HCT116 (cell line): Measurements from ENCODE around the gene HPX. TPM values are rescaled to one million over a fixed set of nuclear protein-coding genes. Genes with fewer than 3 reads are reported as not detected.

ENCODE experiments used
- ATAC-seq: fragments of 200-7000 bp; cut with Tn5 transposase; 2 replicates; pipeline ENCODE4 v1.9.1; 2020; ENCODE audit warnings: mild to moderate bottlenecking, moderate library complexity
- BruUV-seq: library from RNA; stranded (reverse); fragments of 400-500 nt; replicated peaks from 2 replicates; lab custom pipeline; 2021; lab: Mats Ljungman, UMichigan
- CTCF ChIA-PET: fragments of 300-600 bp; sonication (Branson Sonifier 250); formaldehyde crosslinking; loops from one replicate; lab custom pipeline; 2021; ENCODE audit warnings: antibody characterized with exemption; lab: Charles Lee
- POLR2A ChIA-PET: fragments of 300-600, 350-600 bp; sonication (Branson Sonifier 250); formaldehyde crosslinking; loops from one replicate; lab custom pipeline; 2021; ENCODE audit warnings: antibody characterized with exemption; lab: Charles Lee
- RAD21 ChIA-PET, 2 experiments: fragments of 300-600 bp; sonication (Branson Sonifier 250); formaldehyde crosslinking; loops; one replicate each; lab custom pipeline; 2023; ENCODE audit warnings: low total read pairs in 2 of 2; ENCODE audit not compliant: uncharacterized antibody in 2 of 2, unreplicated experiment in 2 of 2, low non-redundant PET in 1 of 2; lab: Charles Lee
- DNase-seq: peaks from one replicate; pipeline ENCODE4 v3.0.0-alpha.2; 2010; ENCODE audit warnings: low read depth, low spot score
- H2AFZ ChIP-seq: fragments of 200-600 bp; shearing (Covaris generic), sonication (generic); 2 replicates; pipeline ENCODE4 v1.6.1; 2017; ENCODE audit warnings: low read depth, mixed run types, mixed read lengths, antibody characterized with exemption, low read length; ENCODE audit not compliant: poor library complexity, severe bottlenecking
- H3K27ac ChIP-seq: 2 replicates; pipeline ENCODE4 v1.5.1; 2012; ENCODE audit warnings: low read depth, low read length
- H3K27me3 ChIP-seq: fragments of 200-600 bp; sonication (generic); 2 replicates; pipeline ENCODE4 v1.6.1; 2016; ENCODE audit warnings: mixed run types, low read length, mixed read lengths; ENCODE audit not compliant: insufficient read depth
- H3K36me3 ChIP-seq, 2 experiments: fragments of 200-500 bp in 1 of 2; fragments of 200-600 bp in 1 of 2; sonication (Bioruptor generic) in 1 of 2; sonication (generic) in 1 of 2; 2 replicates each; pipeline versions ENCODE4 v1.5.1 to v1.6.1; 2014 to 2016; ENCODE audit warnings: low read length in 2 of 2, inconsistent platforms in 1 of 2, mixed read lengths in 1 of 2, mixed run types in 1 of 2; ENCODE audit not compliant: insufficient read depth in 2 of 2, control insufficient read depth in 1 of 2
- H3K4me1 ChIP-seq, 2 experiments: fragments of 200-600 bp in 1 of 2; sonication (generic) in 1 of 2; 2 replicates each; pipeline versions ENCODE4 v1.5.1 to v1.6.1; 2012 to 2017; ENCODE audit warnings: low read length in 2 of 2, inconsistent platforms in 1 of 2, mild to moderate bottlenecking in 1 of 2, mixed read lengths in 1 of 2, mixed run types in 1 of 2, moderate library complexity in 1 of 2; ENCODE audit not compliant: insufficient read depth in 2 of 2, control insufficient read depth in 1 of 2
- H3K4me2 ChIP-seq: fragments of 200-600 bp; sonication (generic); 2 replicates; pipeline ENCODE4 v1.6.1; 2017; ENCODE audit warnings: mixed run types, low read length, mixed read lengths
- H3K4me3 ChIP-seq, 2 experiments: fragments of 200-600 bp in 1 of 2; sonication (generic) in 1 of 2; replicated peaks in 1 of 2; 2 replicates each; pipeline ENCODE4 v1.5.1; 2011 to 2016; ENCODE audit warnings: low read length in 2 of 2, control low read depth in 1 of 2, low read depth in 1 of 2, mild to moderate bottlenecking in 1 of 2, mixed read lengths in 1 of 2, mixed run types in 1 of 2
- H3K79me2 ChIP-seq: fragments of 200-600 bp; sonication (generic); 2 replicates; pipeline ENCODE4 v1.6.1; 2017; ENCODE audit warnings: mild to moderate bottlenecking, mixed run types, low read length, moderate library complexity, mixed read lengths; ENCODE audit not compliant: insufficient read depth
- H3K9ac ChIP-seq: fragments of 200-600 bp; sonication (generic); 2 replicates; pipeline ENCODE4 v1.6.1; 2016; ENCODE audit warnings: low read length, mixed read lengths
- H3K9me2 ChIP-seq: fragments of 200-600 bp; sonication (generic), shearing (Covaris generic); 2 replicates; pipeline ENCODE4 v1.6.1; 2017; ENCODE audit warnings: mixed run types, mild to moderate bottlenecking, moderate library complexity; ENCODE audit not compliant: insufficient read depth
- H3K9me3 ChIP-seq, 2 experiments: fragments of 200-500 bp in 1 of 2; fragments of 200-600 bp in 1 of 2; sonication (Bioruptor generic) in 1 of 2; sonication (generic) in 1 of 2; 2 replicates each; pipeline ENCODE4 v1.6.1; 2014 to 2017; ENCODE audit warnings: low read length in 2 of 2, mixed read lengths in 2 of 2, inconsistent platforms in 1 of 2, low read depth in 1 of 2, mild to moderate bottlenecking in 1 of 2, mixed run types in 1 of 2, moderate library complexity in 1 of 2; ENCODE audit not compliant: control insufficient read depth in 1 of 2, insufficient read depth in 1 of 2
- H4K20me1 ChIP-seq: fragments of 200-600 bp; sonication (generic), shearing (Covaris generic); 2 replicates; pipeline ENCODE4 v1.6.1; 2017; ENCODE audit warnings: mixed run types, mild to moderate bottlenecking, moderate library complexity; ENCODE audit not compliant: insufficient read depth
- CEBPB ChIP-seq: IDR thresholded peaks from 2 replicates; pipeline ENCODE4 v1.6.1; 2012; ENCODE audit warnings: low read depth
- CTCF ChIP-seq, 3 experiments: fragments of 200-600 bp in 1 of 3; sonication (generic) in 1 of 3; IDR thresholded peaks in 2 of 3; conservative IDR thresholded peaks in 1 of 3; 2 replicates each; pipeline ENCODE4 v1.5.1; 2012 to 2017; ENCODE audit warnings: low read depth in 2 of 3, low read length in 2 of 3, antibody characterized with exemption in 1 of 3, borderline replicate concordance in 1 of 3, control low read depth in 1 of 3, mild to moderate bottlenecking in 1 of 3, mixed read lengths in 1 of 3, mixed run types in 1 of 3, moderate library complexity in 1 of 3; ENCODE audit not compliant: insufficient read depth in 1 of 3
- ELF1 ChIP-seq: IDR thresholded peaks from 2 replicates; pipeline ENCODE4 v1.6.1; 2012; ENCODE audit warnings: low read depth, borderline replicate concordance
- EZH2 ChIP-seq: fragments of 200-600 bp; sonication (generic); IDR thresholded peaks from 2 replicates; pipeline ENCODE4 v1.6.1; 2017; ENCODE audit warnings: antibody characterized with exemption, mixed run types
- EZH2phosphoT487 ChIP-seq: fragments of 200-600 bp; IDR thresholded peaks from 2 replicates; pipeline ENCODE4 v1.6.1; 2018; ENCODE audit warnings: antibody characterized with exemption, borderline replicate concordance
- FOSL1 ChIP-seq: IDR thresholded peaks from 2 replicates; pipeline ENCODE4 v1.6.1; 2012; ENCODE audit warnings: low read depth
- POLR2A ChIP-seq: IDR thresholded peaks from 2 replicates; pipeline ENCODE4 v1.7.0; 2011; ENCODE audit warnings: borderline replicate concordance; ENCODE audit not compliant: insufficient read depth, insufficient read length; ENCODE audit errors: extremely low read depth
- RAD21 ChIP-seq: IDR thresholded peaks from 2 replicates; pipeline ENCODE4 v1.6.1; 2012; ENCODE audit warnings: low read depth, mild to moderate bottlenecking
- SIN3A ChIP-seq: IDR thresholded peaks from 2 replicates; pipeline ENCODE4 v1.6.1; 2012; ENCODE audit warnings: low read depth
- SP1 ChIP-seq: IDR thresholded peaks from 2 replicates; pipeline ENCODE4 v1.6.1; 2012; ENCODE audit warnings: low read depth
- SRF ChIP-seq: IDR thresholded peaks from 2 replicates; pipeline ENCODE4 v1.6.1; 2012; ENCODE audit warnings: low read depth
- TCF7L2 ChIP-seq: IDR thresholded peaks from 2 replicates; pipeline ENCODE4 v1.7.0; 2011; ENCODE audit warnings: borderline replicate concordance, inconsistent platforms; ENCODE audit not compliant: insufficient read depth, insufficient read length; ENCODE audit errors: extremely low read depth
- YY1 ChIP-seq: IDR thresholded peaks from 2 replicates; pipeline ENCODE4 v1.6.1; 2011; ENCODE audit warnings: low read length, low read depth, moderate library complexity, mild to moderate bottlenecking; ENCODE audit not compliant: insufficient replicate concordance; ENCODE audit errors: extremely low read depth
- ZBTB33 ChIP-seq: IDR thresholded peaks from 2 replicates; pipeline ENCODE4 v1.6.1; 2011; ENCODE audit warnings: mild to moderate bottlenecking, low read length, moderate library complexity; ENCODE audit not compliant: insufficient replicate concordance; ENCODE audit errors: extremely low read depth
- intact Hi-C: fragments of 100-400 bp; cut with micrococcal nuclease; formaldehyde crosslinking; loops from 2 replicates; pipeline ENCODE4 v1.10.0; 2022
- total RNA-seq: library from RNA; stranded (reverse); gene quantifications from one replicate; pipeline ENCODE4 v1.2.1, GENCODE V29; 2021; ENCODE audit not compliant: unreplicated experiment

The HPX gene
- total RNA-seq, 1 experiment from 2014 or later = 4.6 TPM

GRCh38 chr11:6413791-6414201, 27.0 kb downstream of the HPX start:
- ChIA-PET RAD21 (no interaction called here), CTCF (no interaction called here), POLR2A (no interaction called here)
- no peak overlapping the region for H3K9ac ChIP-seq
- H3K9me3 ChIP-seq = no peaks in the 10 kb centered on the region
- no peaks in the 10 kb centered on the region for H4K20me1 ChIP-seq
- H3K27me3 ChIP-seq = no peaks in the 10 kb centered on the region
- DNase-seq (no peak), ATAC-seq (no peak)
- intact Hi-C loops = no loop called here
- H3K27ac ChIP-seq = no peak overlapping the region
- no peak overlapping the region for H3K4me2 ChIP-seq
- BruUV-seq = no TSS peak
- no peak overlapping the region for H2AFZ ChIP-seq
- no peaks in the 10 kb centered on the region for H3K9me2 ChIP-seq
- no peaks in the 10 kb centered on the region for H3K36me3 ChIP-seq
- H3K4me3 ChIP-seq = no peak overlapping the region
- no peaks in the 10 kb centered on the region for H3K79me2 ChIP-seq
- no peak for TF ChIP-seq RAD21
- no peak for TF ChIP-seq SP1
- TF ChIP-seq SRF = no peak
- TF ChIP-seq EZH2phosphoT487 = no peak
- no peak for TF ChIP-seq CEBPB
- no peak for TF ChIP-seq FOSL1
- no peak for TF ChIP-seq TCF7L2
- TF ChIP-seq ELF1 = no peak
- TF ChIP-seq ZBTB33 = no peak
- TF ChIP-seq YY1 = no peak
- TF ChIP-seq POLR2A = no peak
- TF ChIP-seq CTCF (IDR thresholded peaks at IDR 0.05 in 2 of 3, conservative IDR thresholded peaks at IDR 0.05 in 1 of 3; ENCODE audit: borderline replicate concordance in 1 of 3, insufficient read depth in 1 of 3, low read depth in 2 of 3, low read length in 2 of 3) = no peak
- no peak for TF ChIP-seq EZH2
- TF ChIP-seq SIN3A = no peak
- H3K4me1 ChIP-seq = no peaks in the 10 kb centered on the region
